Posterior vena cava (tissue), 2 donors: ENCODE data around the gene ADAM19. TPM values are rescaled to one million over a fixed set of nuclear protein-coding genes. Genes with fewer than 3 reads are reported as not detected.

Source experiments
- DNase-seq: peaks from one replicate; pipeline ENCODE4 v3.0.0-alpha.2; 2020; ENCODE audit warnings: low spot score
- intact Hi-C, 2 donors: fragments of 100-400 bp; cut with DNase I; formaldehyde crosslinking; loops; one replicate each; pipeline versions ENCODE4 v1.14.1 to v1.14.2; 2022 to 2023
- total RNA-seq, 2 donors: library from RNA; stranded (reverse); fragmentation: NEBNext Ultra II Directional; extraction: Animal tissue kit (Norgen Biotek cat#: 25700); gene quantifications; one replicate each; pipeline ENCODE4 v1.2.1, GENCODE V29; 2021
- donor health status: DM: yes; HTN: yes; CAD: no.
- donor health status: DM: yes; HTN: yes; CAD: no.

ADAM19 gene
- total RNA-seq, 2 donors from 2014 or later = 37.0 to 47.0 TPM

- no peak for DNase-seq
- intact Hi-C loops = no loop called here
Measured at GRCh38 chr5:157598350-157598936, 22.9 kb upstream of the ADAM19 start.

- intact Hi-C loops = no loop called here
- no peak for DNase-seq
Measured at GRCh38 chr5:157597277-157597676, 21.7 kb upstream of the ADAM19 start.

GRCh38 chr5:157596487-157596886 lies 20.9 kb upstream of the ADAM19 start:
- DNase-seq = no peak
- intact Hi-C loops = no loop called here

- DNase-seq = no peak
- intact Hi-C loops = no loop called here
Measured at GRCh38 chr5:157594675-157595459, 19.3 kb upstream of the ADAM19 start.

- intact Hi-C loops = no loop called here
- DNase-seq = no peak
Measured at GRCh38 chr5:157594257-157594656, 18.7 kb upstream of the ADAM19 start.

GRCh38 chr5:157593052-157593757 lies 17.6 kb upstream of the ADAM19 start:
- intact Hi-C loops = no loop called here
- no peak for DNase-seq

GRCh38 chr5:157592594-157592993 lies 17.0 kb upstream of the ADAM19 start:
- intact Hi-C loops = no loop called here

GRCh38 chr5:157590478-157590877 lies 14.9 kb upstream of the ADAM19 start:
- intact Hi-C loops = no loop called here
- DNase-seq = no peak

More at GRCh38 chr5:157592594-157592993, 17.0 kb upstream of the ADAM19 start:
- no peak for DNase-seq

GRCh38 chr5:157584628-157585027 lies 9.1 kb upstream of the ADAM19 start:
- intact Hi-C loops = no loop called here
- DNase-seq = no peak

GRCh38 chr5:157582731-157583620 lies 7.4 kb upstream of the ADAM19 start:
- intact Hi-C loops = no loop called here
- DNase-seq = no peak

GRCh38 chr5:157581901-157582300 lies 6.3 kb upstream of the ADAM19 start:
- DNase-seq = no peak
- intact Hi-C loops = no loop called here

GRCh38 chr5:157578079-157578780 lies 2.7 kb upstream of the ADAM19 start:
- no peak for DNase-seq
- intact Hi-C loops = loop anchor here in 1 of 2 donors (10.0 kb wide), 1 partner anchor 73 kb away; no protein-coding TSS in a partner anchor

GRCh38 chr5:157576678-157577077 lies 1.1 kb upstream of the ADAM19 start:
- DNase-seq = no peak
- intact Hi-C loops = loop anchor here in 1 of 2 donors (10.0 kb wide), 1 partner anchor 72 kb away; no protein-coding TSS in a partner anchor

- intact Hi-C loops = loop anchor here (5.0 to 10.0 kb wide), 2 partner anchors 37 to 70 kb away; no protein-coding TSS in a partner anchor
- peak; percentile 85 for DNase-seq
Measured at GRCh38 chr5:157574456-157575380, 857 bp downstream of the ADAM19 start.

- no peak for DNase-seq
- intact Hi-C loops = loop anchor here (5.0 to 10.0 kb wide), 2 partner anchors 34 to 67 kb away; no protein-coding TSS in a partner anchor
Measured at GRCh38 chr5:157571357-157571827, 4.2 kb downstream of the ADAM19 start.

- intact Hi-C loops = loop anchor here (5.0 to 10.0 kb wide), 2 partner anchors 33 to 66 kb away; no protein-coding TSS in a partner anchor
- DNase-seq = no peak
Measured at GRCh38 chr5:157570531-157571200, 4.9 kb downstream of the ADAM19 start.

GRCh38 chr5:157568720-157569119 lies 6.9 kb downstream of the ADAM19 start:
- intact Hi-C loops = loop anchor here in 1 of 2 donors (10.0 kb wide), 1 partner anchor 54 kb away; no protein-coding TSS in a partner anchor

More at GRCh38 chr5:157568720-157569119, 6.9 kb downstream of the ADAM19 start:
- DNase-seq = no peak
